HepG2 (cell line): Measurements from ENCODE around the gene B3GNT8. TPM values are rescaled to one million over a fixed set of nuclear protein-coding genes. Genes with fewer than 3 reads are reported as not detected.
A peak's percentile ranks its signal among the peaks of the same experiment; 100 is the strongest.

Experiments
- ARHGAP35 ChIP-seq: sonication (generic); formaldehyde crosslinking; IDR thresholded peaks from 2 replicates; pipeline ENCODE4 v1.9.0; 2022; ENCODE audit warnings: mild to moderate bottlenecking, inconsistent platforms, moderate library complexity, missing genetic modification reagents, borderline replicate concordance
- BORCS8-MEF2B ChIP-seq: sonication (generic); formaldehyde crosslinking; IDR thresholded peaks from 2 replicates; pipeline ENCODE4 v1.8.0; 2022; ENCODE audit warnings: mild to moderate bottlenecking, missing genetic modification reagents
- FOXA3 ChIP-seq: IDR thresholded peaks from 2 replicates; pipeline ENCODE4 v1.6.1; 2016; ENCODE audit warnings: missing genetic modification reagents, missing compliant biosample characterization
- HOXA5 ChIP-seq: sonication (generic); formaldehyde crosslinking; IDR thresholded peaks from 2 replicates; pipeline ENCODE4 v1.4.0; 2020; ENCODE audit warnings: missing genetic modification reagents
- MAF1 ChIP-seq: sonication (generic); formaldehyde crosslinking; IDR thresholded peaks from 2 replicates; pipeline ENCODE4 v1.5.0; 2020; ENCODE audit warnings: missing genetic modification reagents, borderline replicate concordance
- MED8 ChIP-seq: sonication (generic); formaldehyde crosslinking; IDR thresholded peaks from 2 replicates; pipeline ENCODE4 v1.8.1; 2023; ENCODE audit warnings: mild to moderate bottlenecking, missing genetic modification reagents; ENCODE audit not compliant: insufficient replicate concordance
- SETDB1 ChIP-seq: sonication (generic); formaldehyde crosslinking; IDR thresholded peaks from 2 replicates; pipeline ENCODE4 v1.5.1; 2020; ENCODE audit warnings: missing genetic modification reagents, mild to moderate bottlenecking, borderline replicate concordance
- SUZ12 ChIP-seq: fragments of 150-350 bp; IDR thresholded peaks from 2 replicates; pipeline ENCODE4 v1.6.1; 2014; ENCODE audit warnings: low read depth, low read length
- TCF7 ChIP-seq: sonication (generic); IDR thresholded peaks from 2 replicates; pipeline ENCODE4 v1.6.1; 2016; ENCODE audit warnings: antibody characterized with exemption, low read depth
- ZMYM2 ChIP-seq: sonication (generic); formaldehyde crosslinking; IDR thresholded peaks from 2 replicates; pipeline ENCODE4 v1.8.0; 2022; ENCODE audit warnings: mild to moderate bottlenecking, missing genetic modification reagents
- ZNF782 ChIP-seq: sonication (generic); formaldehyde crosslinking; IDR thresholded peaks from 2 replicates; pipeline ENCODE4 v1.4.0; 2020; ENCODE audit warnings: missing genetic modification reagents, mild to moderate bottlenecking, borderline replicate concordance
- ZNF800 ChIP-seq: sonication (generic); formaldehyde crosslinking; IDR thresholded peaks from 2 replicates; pipeline ENCODE4 v1.4.0; 2020; ENCODE audit warnings: missing genetic modification reagents
- polyA plus RNA-seq, 8 experiments: library from polyadenylated mRNA; depleted of rRNA in 3 of 8; stranded (reverse) in 7 of 8; unstranded in 1 of 8; fragments of >200 nt; fragmentation: Illumina TruSeq in 4 of 8; extraction: Trizol in 4 of 8; gene quantifications; 2 replicates each; pipeline versions ENCODE4 v1.2.1 to v1.2.3, GENCODE V29; 2011 to 2016; ENCODE audit warnings: low read depth in 4 of 8, missing spikeins in 1 of 8, mixed read lengths in 1 of 8; ENCODE audit not compliant: insufficient read depth in 1 of 8
- total RNA-seq, 5 experiments: library from RNA; depleted of rRNA; stranded (reverse); fragments of >200 nt; fragmentation: Illumina TruSeq; extraction: Trizol; gene quantifications; 2 replicates each; pipeline ENCODE4 v1.2.3, GENCODE V29; 2016; ENCODE audit warnings: low read depth in 1 of 5
- TF ChIP-seq, protein P1 (sequence below): sonication (generic); formaldehyde crosslinking; IDR thresholded peaks from 2 replicates; pipeline ENCODE4 v1.9.0; 2021; ENCODE audit warnings: missing genetic modification reagents, borderline replicate concordance
- TF ChIP-seq, protein P2 (sequence below), 2 experiments: fragments of 450-650 bp in 1 of 2; sonication (generic) in 1 of 2; formaldehyde crosslinking in 1 of 2; IDR thresholded peaks; 2 replicates each; pipeline versions ENCODE4 v1.6.1 to v1.8.0; 2016 to 2022; ENCODE audit warnings: antibody characterized with exemption in 1 of 2, mild to moderate bottlenecking in 1 of 2, missing genetic modification reagents in 1 of 2

Gene B3GNT8
- total and polyA plus RNA-seq, 2 of the 13 experiments (the other 11 are each of a cell fraction or from before 2014, with no cell fraction given) = 0.26 to 1.9 TPM

DNA sequence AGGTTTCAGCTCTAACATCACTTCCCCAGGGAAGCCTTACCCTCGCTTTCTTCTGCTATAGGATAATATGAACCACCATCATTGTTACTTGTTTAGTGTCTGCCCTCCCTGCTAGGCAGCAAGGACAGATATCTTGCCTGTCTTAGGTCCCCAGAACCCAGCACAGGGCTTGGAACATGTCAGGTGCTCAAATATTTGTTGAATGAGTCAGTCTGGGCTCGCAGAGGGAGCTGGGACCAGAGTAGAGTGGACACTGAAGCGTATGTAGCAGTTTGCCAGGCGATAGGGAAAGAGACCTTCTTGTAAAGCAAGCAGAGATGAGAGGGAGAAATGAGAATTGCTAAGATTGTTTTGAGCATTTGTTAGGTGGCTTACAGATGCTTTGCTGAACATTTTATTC is 17.9 kb downstream of the B3GNT8 start (continued):
- TF ChIP-seq ARHGAP35 = no peak
- TF ChIP-seq MED8 (CRISPR knock-in tag) = no peak
- TF ChIP-seq, protein P1, sequence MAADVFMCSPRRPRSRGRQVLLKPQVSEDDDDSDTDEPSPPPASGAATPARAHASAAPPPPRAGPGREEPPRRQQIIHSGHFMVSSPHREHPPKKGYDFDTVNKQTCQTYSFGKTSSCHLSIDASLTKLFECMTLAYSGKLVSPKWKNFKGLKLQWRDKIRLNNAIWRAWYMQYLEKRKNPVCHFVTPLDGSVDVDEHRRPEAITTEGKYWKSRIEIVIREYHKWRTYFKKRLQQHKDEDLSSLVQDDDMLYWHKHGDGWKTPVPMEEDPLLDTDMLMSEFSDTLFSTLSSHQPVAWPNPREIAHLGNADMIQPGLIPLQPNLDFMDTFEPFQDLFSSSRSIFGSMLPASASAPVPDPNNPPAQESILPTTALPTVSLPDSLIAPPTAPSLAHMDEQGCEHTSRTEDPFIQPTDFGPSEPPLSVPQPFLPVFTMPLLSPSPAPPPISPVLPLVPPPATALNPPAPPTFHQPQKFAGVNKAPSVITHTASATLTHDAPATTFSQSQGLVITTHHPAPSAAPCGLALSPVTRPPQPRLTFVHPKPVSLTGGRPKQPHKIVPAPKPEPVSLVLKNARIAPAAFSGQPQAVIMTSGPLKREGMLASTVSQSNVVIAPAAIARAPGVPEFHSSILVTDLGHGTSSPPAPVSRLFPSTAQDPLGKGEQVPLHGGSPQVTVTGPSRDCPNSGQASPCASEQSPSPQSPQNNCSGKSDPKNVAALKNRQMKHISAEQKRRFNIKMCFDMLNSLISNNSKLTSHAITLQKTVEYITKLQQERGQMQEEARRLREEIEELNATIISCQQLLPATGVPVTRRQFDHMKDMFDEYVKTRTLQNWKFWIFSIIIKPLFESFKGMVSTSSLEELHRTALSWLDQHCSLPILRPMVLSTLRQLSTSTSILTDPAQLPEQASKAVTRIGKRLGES (CRISPR knock-in tag) = no peak
- TF ChIP-seq MAF1 (CRISPR knock-in tag) = no peak
- no peak for TF ChIP-seq ZMYM2 (CRISPR knock-in tag)
- peak; percentile 40; the same call in 1 of the 2 replicates for TF ChIP-seq ZNF782
- TF ChIP-seq HOXA5 (CRISPR knock-in tag) = no peak
- TF ChIP-seq SETDB1 (CRISPR knock-in tag) = no peak
- TF ChIP-seq, protein P2, sequence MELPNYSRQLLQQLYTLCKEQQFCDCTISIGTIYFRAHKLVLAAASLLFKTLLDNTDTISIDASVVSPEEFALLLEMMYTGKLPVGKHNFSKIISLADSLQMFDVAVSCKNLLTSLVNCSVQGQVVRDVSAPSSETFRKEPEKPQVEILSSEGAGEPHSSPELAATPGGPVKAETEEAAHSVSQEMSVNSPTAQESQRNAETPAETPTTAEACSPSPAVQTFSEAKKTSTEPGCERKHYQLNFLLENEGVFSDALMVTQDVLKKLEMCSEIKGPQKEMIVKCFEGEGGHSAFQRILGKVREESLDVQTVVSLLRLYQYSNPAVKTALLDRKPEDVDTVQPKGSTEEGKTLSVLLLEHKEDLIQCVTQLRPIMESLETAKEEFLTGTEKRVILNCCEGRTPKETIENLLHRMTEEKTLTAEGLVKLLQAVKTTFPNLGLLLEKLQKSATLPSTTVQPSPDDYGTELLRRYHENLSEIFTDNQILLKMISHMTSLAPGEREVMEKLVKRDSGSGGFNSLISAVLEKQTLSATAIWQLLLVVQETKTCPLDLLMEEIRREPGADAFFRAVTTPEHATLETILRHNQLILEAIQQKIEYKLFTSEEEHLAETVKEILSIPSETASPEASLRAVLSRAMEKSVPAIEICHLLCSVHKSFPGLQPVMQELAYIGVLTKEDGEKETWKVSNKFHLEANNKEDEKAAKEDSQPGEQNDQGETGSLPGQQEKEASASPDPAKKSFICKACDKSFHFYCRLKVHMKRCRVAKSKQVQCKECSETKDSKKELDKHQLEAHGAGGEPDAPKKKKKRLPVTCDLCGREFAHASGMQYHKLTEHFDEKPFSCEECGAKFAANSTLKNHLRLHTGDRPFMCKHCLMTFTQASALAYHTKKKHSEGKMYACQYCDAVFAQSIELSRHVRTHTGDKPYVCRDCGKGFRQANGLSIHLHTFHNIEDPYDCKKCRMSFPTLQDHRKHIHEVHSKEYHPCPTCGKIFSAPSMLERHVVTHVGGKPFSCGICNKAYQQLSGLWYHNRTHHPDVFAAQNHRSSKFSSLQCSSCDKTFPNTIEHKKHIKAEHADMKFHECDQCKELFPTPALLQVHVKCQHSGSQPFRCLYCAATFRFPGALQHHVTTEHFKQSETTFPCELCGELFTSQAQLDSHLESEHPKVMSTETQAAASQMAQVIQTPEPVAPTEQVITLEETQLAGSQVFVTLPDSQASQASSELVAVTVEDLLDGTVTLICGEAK (IDR thresholded peaks at IDR 0.05) = no peak
- TF ChIP-seq, protein P2 (CRISPR knock-in tag; IDR thresholded peaks at IDR 0.05) = no peak
- no peak for TF ChIP-seq SUZ12
- TF ChIP-seq BORCS8-MEF2B (CRISPR knock-in tag) = no peak
- TF ChIP-seq ZNF800 = no peak
- TF ChIP-seq FOXA3 (CRISPR knock-in tag) = peak; percentile 35; the same call in 1 of the 2 replicates
- no peak for TF ChIP-seq TCF7
